GM10266 (cell line): ENCODE data around the gene GRM3.

Experiments used
- DNase-seq: peaks from one replicate; pipeline ENCODE4 v3.0.0; 2012; ENCODE audit errors: extremely low spot score
- TF ChIP-seq, protein P1 (sequence below): IDR thresholded peaks from 2 replicates; pipeline ENCODE4 v1.5.1; 2012; ENCODE audit warnings: mild to moderate bottlenecking, low read depth; ENCODE audit not compliant: control insufficient read depth, insufficient read depth; ENCODE audit errors: missing control alignments

The GRM3 gene

DNA sequence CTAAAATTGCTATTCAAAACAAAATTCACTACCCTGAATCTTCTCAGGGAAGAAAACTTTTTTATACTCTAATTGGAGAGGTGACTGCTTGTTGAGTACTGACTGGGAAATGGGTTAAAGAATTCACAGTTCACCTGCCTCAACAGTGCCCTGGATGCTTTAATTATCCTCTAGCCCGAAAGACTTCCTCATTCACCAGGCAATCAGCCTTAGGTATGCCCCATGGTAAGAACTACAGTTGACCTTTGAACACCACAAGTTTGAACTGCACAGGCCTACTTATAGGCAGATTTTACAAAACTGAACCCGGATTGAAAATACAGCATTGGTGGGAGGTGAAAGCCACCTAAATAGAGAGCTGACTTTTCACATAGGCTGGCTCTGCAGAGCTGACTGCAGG, 240.4 kb downstream of the GRM3 start:
- TF ChIP-seq, protein P1, sequence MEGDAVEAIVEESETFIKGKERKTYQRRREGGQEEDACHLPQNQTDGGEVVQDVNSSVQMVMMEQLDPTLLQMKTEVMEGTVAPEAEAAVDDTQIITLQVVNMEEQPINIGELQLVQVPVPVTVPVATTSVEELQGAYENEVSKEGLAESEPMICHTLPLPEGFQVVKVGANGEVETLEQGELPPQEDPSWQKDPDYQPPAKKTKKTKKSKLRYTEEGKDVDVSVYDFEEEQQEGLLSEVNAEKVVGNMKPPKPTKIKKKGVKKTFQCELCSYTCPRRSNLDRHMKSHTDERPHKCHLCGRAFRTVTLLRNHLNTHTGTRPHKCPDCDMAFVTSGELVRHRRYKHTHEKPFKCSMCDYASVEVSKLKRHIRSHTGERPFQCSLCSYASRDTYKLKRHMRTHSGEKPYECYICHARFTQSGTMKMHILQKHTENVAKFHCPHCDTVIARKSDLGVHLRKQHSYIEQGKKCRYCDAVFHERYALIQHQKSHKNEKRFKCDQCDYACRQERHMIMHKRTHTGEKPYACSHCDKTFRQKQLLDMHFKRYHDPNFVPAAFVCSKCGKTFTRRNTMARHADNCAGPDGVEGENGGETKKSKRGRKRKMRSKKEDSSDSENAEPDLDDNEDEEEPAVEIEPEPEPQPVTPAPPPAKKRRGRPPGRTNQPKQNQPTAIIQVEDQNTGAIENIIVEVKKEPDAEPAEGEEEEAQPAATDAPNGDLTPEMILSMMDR = no peak
- no peak for DNase-seq

DNA sequence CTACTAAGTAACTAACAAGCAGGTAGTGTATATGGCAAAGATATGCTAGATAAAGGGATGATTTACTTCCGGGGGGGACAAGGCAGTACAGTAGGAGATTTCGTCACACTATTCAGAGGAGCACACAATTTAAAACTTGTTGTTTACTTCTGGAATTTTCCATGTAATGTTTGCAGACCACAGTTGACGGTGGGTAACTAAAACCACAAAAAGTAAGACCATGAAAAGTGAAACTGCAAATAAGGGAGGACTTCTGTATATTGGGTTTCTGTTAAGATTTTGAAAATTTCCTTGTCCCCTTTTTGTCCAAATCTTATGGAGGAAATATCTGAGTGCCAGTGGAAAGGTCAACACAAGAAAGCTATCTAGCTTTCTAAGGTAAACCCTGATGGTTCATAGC, 245.8 kb downstream of the GRM3 start:
- DNase-seq = no peak
- TF ChIP-seq, protein P1 = no peak

DNA sequence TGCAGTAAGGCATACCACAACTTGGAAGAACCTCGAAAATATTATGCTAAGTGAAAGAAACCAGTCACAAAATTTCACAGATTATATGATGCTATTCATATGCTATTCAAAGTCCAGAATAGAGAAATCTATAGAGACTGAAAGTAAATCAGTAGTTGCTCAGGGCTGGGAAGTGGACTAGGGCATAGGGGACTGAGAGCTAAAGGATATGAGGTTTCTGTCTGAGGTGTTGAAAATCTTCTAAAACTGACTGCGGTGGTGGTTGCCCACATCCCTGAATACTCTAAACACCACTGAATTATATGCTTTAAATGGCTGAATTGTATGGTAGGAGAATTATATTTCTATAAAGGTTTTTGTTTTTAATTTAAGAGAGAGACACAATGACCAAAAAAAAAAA, 254.5 kb downstream of the GRM3 start:
- TF ChIP-seq, protein P1 = no peak

DNA sequence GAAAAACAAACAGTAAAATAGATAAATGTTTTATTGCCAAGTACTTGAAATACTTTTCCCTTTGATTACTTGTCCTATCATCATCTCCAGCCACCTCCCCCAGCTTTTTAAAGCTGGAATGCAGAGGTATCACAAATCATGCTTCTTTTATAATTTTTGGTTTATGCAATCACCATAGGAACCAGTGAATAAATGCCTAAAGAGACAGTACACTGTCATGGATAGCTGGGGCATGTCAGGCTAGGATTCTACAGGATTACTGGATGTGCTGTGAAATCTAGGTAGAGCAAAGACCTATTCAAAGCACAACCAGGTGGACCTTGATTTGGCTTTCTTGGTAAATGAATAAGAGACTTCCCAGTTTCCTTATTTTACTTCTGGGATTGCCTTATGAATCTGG, 257.2 kb downstream of the GRM3 start:
- TF ChIP-seq, protein P1 = no peak
- no peak for DNase-seq

More for the DNA sequence above, 254.5 kb downstream of the GRM3 start:
- DNase-seq = no peak

DNA sequence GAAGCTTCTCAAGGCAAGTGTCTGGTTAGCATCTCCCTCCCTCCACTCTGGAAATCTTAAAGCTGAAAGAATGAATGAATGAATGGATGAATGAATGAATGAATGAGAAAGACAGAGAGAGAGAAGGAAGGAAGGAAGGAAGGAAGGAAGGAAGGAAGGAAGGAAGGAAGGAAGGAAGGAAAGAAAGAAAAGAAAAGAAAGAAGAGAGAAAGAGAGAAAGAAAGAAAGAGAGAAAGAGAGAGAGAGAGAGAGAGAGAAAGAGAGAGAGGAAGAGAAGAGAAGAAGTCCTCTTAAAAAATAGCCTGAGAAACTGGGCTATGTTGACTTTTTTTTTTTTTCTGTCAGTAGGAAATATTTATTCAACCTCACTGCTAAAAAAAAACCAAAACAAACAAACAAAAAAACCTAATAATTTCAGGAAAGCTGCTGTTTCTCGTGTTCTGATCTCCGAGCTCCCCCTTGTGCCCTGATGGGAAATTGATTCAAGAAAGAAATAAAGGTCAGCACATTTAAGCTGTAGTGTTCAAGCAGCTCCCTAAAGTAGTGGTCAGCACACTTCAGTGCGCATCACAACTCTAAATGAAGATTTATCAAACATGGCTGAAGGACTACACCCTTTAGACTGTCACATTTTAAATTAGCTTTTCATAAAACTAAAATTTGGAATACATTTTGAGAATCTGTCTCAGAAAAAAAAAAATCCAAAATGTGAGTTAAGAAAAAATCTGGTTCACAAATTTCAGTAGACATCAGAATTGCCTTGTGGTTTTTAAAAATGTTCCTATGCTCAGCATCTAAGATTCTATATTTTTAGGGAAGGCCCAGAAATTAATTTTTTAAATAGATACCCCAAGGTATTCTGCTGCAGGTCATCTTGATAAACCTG, 261.5 kb downstream of the GRM3 start:
- TF ChIP-seq, protein P1 = peak; percentile 80
- DNase-seq = peak; percentile 10

DNA sequence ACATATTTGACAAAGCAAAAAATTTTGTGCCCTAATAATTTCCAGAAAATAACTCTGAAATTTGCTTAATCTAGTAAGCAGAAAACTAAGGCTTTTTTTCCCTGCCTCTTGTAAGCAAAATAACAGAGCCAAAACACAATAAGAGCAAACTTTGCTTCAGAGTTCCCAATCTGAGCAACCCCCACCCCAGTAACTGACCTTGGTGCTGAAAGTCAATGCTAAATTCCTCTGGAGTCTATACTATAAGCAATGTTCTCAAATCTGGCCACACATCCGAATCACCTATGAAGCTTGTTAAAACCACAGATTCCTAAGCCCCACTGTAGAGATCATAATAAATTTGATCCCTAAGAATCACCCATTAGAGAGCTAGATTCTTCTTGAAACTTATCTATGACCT, 265.2 kb downstream of the GRM3 start:
- TF ChIP-seq, protein P1 = no peak
- no peak for DNase-seq

DNA sequence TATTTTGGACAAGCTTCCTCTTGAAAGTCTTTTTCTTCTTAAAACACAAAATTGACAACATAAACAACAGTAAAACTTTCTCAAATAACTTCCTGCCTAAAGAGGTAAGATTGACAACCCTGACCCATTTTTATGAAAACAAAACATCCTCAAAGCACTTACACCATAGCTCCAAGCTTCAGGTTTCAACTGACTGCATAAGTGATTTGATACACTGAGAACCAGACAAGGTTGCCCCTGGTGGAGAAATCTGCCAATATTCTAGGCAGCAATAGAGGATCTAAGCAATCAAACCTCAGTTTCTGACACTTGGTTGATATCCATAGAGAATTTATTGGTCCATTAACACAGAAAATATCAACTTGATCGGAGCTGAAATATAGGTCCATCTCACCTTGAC, 267.9 kb downstream of the GRM3 start:
- DNase-seq = no peak

More for the DNA sequence above, 267.9 kb downstream of the GRM3 start:
- TF ChIP-seq, protein P1 = no peak
